ENCODE data around the gene AASS. TPM values are rescaled to one million over a fixed set of nuclear protein-coding genes. Genes with fewer than 3 reads are reported as not detected.

Gene AASS
- total RNA-seq, 2 donors from 2014 or later = 60.5 to 99.7 TPM

DNA sequence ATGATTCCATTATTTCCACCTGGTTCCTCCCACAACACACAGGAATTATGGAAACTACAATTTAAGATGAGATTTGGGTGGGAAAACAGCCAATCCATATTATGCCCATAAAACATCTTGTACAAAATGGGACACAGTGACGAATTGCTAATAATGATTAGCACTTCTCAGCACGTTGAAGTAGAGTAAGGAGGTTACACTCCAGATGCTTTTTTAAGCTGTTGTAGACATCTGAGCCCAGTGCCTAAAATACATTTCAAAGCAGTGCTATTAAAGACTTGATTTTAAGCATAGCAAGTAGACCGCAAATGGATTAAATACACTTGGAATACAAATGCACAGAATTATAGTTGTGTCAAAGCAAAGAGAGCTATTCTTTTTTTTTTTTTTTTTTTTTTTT lies 105.9 kb downstream of the AASS start:
- H3K27me3 Mint-ChIP-seq (ENCODE audit: insufficient read depth) = no peaks in the 10 kb centered on the region
- TF ChIP-seq, protein P1, sequence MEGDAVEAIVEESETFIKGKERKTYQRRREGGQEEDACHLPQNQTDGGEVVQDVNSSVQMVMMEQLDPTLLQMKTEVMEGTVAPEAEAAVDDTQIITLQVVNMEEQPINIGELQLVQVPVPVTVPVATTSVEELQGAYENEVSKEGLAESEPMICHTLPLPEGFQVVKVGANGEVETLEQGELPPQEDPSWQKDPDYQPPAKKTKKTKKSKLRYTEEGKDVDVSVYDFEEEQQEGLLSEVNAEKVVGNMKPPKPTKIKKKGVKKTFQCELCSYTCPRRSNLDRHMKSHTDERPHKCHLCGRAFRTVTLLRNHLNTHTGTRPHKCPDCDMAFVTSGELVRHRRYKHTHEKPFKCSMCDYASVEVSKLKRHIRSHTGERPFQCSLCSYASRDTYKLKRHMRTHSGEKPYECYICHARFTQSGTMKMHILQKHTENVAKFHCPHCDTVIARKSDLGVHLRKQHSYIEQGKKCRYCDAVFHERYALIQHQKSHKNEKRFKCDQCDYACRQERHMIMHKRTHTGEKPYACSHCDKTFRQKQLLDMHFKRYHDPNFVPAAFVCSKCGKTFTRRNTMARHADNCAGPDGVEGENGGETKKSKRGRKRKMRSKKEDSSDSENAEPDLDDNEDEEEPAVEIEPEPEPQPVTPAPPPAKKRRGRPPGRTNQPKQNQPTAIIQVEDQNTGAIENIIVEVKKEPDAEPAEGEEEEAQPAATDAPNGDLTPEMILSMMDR (conservative IDR thresholded peaks at IDR 0.05) = no peak

GRCh38 chr7:122035876-122036275 lies 108.2 kb downstream of the AASS start:
- Mint-ChIP-seq H3K27me3 (ENCODE audit: insufficient read depth) (no peaks in the 10 kb centered on the region), H3K9me3 (no peaks in the 10 kb centered on the region)
- H3K9ac ChIP-seq (ENCODE audit: extremely low read depth, low read length, poor library complexity, severe bottlenecking) = no peak overlapping the region

More for the DNA sequence above, 105.9 kb downstream of the AASS start:
- Mint-ChIP-seq H3K9me3 (no peaks in the 10 kb centered on the region), H3K4me1 (peaks cover 4% of the 10 kb centered on the region), H3K4me3 (no peak overlapping the region), H3K36me3 (ENCODE audit: low read depth) (peaks cover 9% of the 10 kb centered on the region), H3K27ac (no peak overlapping the region)
- Histone ChIP-seq H3K9me3 (ENCODE audit: control insufficient read depth, low read length) (no peaks in the 10 kb centered on the region), H3K4me3 (ENCODE audit: low read length) (no peak overlapping the region), H3K27ac (ENCODE audit: low read depth, low read length) (no peak overlapping the region), H3K36me3 (ENCODE audit: control insufficient read depth, insufficient read depth, low read length) (no peaks in the 10 kb centered on the region), H3K9ac (ENCODE audit: extremely low read depth, low read length, poor library complexity, severe bottlenecking) (no peak overlapping the region), H3K27me3 (ENCODE audit: control insufficient read depth, insufficient read depth, low read length, poor library complexity, severe bottlenecking) (no peaks in the 10 kb centered on the region), H3K4me1 (ENCODE audit: control insufficient read depth, insufficient read depth, low read length) (peaks cover 4% of the 10 kb centered on the region)
- WGBS, 2 experiments (ENCODE audit: insufficient coverage in 1 of 2, insufficient read length in 1 of 2) = 91 to 95% methylated on average over 2 to 3 of the region's 3 CpGs
- no peak for DNase-seq

GRCh38 chr7:122033641-122034040 lies 110.4 kb downstream of the AASS start:
- H3K9me3 Mint-ChIP-seq = no peaks in the 10 kb centered on the region
- H3K36me3 ChIP-seq (ENCODE audit: control insufficient read depth, insufficient read depth, low read length) = no peaks in the 10 kb centered on the region
- H3K4me1 Mint-ChIP-seq = no peaks in the 10 kb centered on the region
- H3K27ac Mint-ChIP-seq = no peak overlapping the region
- no peaks in the 10 kb centered on the region for H3K36me3 Mint-ChIP-seq (ENCODE audit: low read depth)
- H3K27me3 Mint-ChIP-seq (ENCODE audit: insufficient read depth) = no peaks in the 10 kb centered on the region
- no peak overlapping the region for H3K4me3 Mint-ChIP-seq
- H3K27ac ChIP-seq (ENCODE audit: low read depth, low read length) = no peak overlapping the region
- DNase-seq = no peak
- no peaks in the 10 kb centered on the region for H3K27me3 ChIP-seq (ENCODE audit: control insufficient read depth, insufficient read depth, low read length, poor library complexity, severe bottlenecking)
- TF ChIP-seq, protein P1 (conservative IDR thresholded peaks at IDR 0.05) = no peak
- no peaks in the 10 kb centered on the region for H3K4me1 ChIP-seq (ENCODE audit: control insufficient read depth, insufficient read depth, low read length)
- H3K9ac ChIP-seq (ENCODE audit: extremely low read depth, low read length, poor library complexity, severe bottlenecking) = no peak overlapping the region
- 80 to 89% methylated on average over 1 of the region's 1 CpG for WGBS, 2 experiments (ENCODE audit: insufficient coverage in 1 of 2, insufficient read length in 1 of 2)
- H3K9me3 ChIP-seq (ENCODE audit: control insufficient read depth, low read length) = no peaks in the 10 kb centered on the region
- H3K4me3 ChIP-seq (ENCODE audit: low read length) = no peak overlapping the region

More at GRCh38 chr7:122035876-122036275, 108.2 kb downstream of the AASS start:
- Mint-ChIP-seq H3K36me3 (ENCODE audit: low read depth) (peaks cover 3% of the 10 kb centered on the region), H3K4me3 (no peak overlapping the region), H3K4me1 (no peaks in the 10 kb centered on the region), H3K27ac (no peak overlapping the region)
- Histone ChIP-seq H3K36me3 (ENCODE audit: control insufficient read depth, insufficient read depth, low read length) (no peaks in the 10 kb centered on the region), H3K27ac (ENCODE audit: low read depth, low read length) (no peak overlapping the region), H3K9me3 (ENCODE audit: control insufficient read depth, low read length) (no peaks in the 10 kb centered on the region), H3K27me3 (ENCODE audit: control insufficient read depth, insufficient read depth, low read length, poor library complexity, severe bottlenecking) (no peaks in the 10 kb centered on the region), H3K4me1 (ENCODE audit: control insufficient read depth, insufficient read depth, low read length) (no peaks in the 10 kb centered on the region), H3K4me3 (ENCODE audit: low read length) (no peak overlapping the region)
- 93 to 100% methylated on average over 1 of the region's 1 CpG for WGBS, 2 experiments (ENCODE audit: insufficient coverage in 1 of 2, insufficient read length in 1 of 2)
- DNase-seq = no peak
- TF ChIP-seq, protein P1 (conservative IDR thresholded peaks at IDR 0.05) = no peak
